Calu3 (cell line): Measurements from ENCODE around the gene SPAG16. TPM values are rescaled to one million over a fixed set of nuclear protein-coding genes. Genes with fewer than 3 reads are reported as not detected.
"Not testable (repeated sequence)": the region's sequence is repeated elsewhere in the genome, so short reads cannot be mapped to it uniquely, and the experiment has no call there.

Experiments
- BruUV-seq: library from RNA; stranded (reverse); fragments of 400-500 nt; replicated peaks from 2 replicates; lab custom pipeline; 2021; lab: Mats Ljungman, UMichigan
- CTCF ChIA-PET: fragments of 300-600 bp; sonication (Branson Sonifier 250); formaldehyde crosslinking; loops from one replicate; lab custom pipeline; 2022; ENCODE audit warnings: antibody characterized with exemption; lab: Charles Lee
- DNase-seq: peaks from one replicate; pipeline ENCODE4 v3.0.0; 2022
- H3K27ac Mint-ChIP-seq: one replicate; pipeline ENCODE4 v1.8.0; 2022; ENCODE audit warnings: mixed read lengths; ENCODE audit not compliant: unreplicated experiment
- H3K27me3 Mint-ChIP-seq: one replicate; pipeline ENCODE4 v1.8.0; 2022; ENCODE audit warnings: mixed read lengths; ENCODE audit not compliant: unreplicated experiment
- H3K36me3 Mint-ChIP-seq: one replicate; pipeline ENCODE4 v1.8.0; 2022; ENCODE audit warnings: mild to moderate bottlenecking, moderate library complexity, mixed read lengths; ENCODE audit not compliant: insufficient read depth, unreplicated experiment
- H3K4me1 Mint-ChIP-seq: one replicate; pipeline ENCODE4 v1.8.0; 2022; ENCODE audit warnings: mild to moderate bottlenecking, low read depth, mixed read lengths; ENCODE audit not compliant: unreplicated experiment
- H3K4me3 Mint-ChIP-seq: one replicate; pipeline ENCODE4 v1.8.0; 2022; ENCODE audit warnings: mild to moderate bottlenecking, low read depth, moderate library complexity, mixed read lengths; ENCODE audit not compliant: unreplicated experiment
- H3K9me3 Mint-ChIP-seq: one replicate; pipeline ENCODE4 v1.8.0; 2022; ENCODE audit warnings: low read depth, mixed read lengths; ENCODE audit not compliant: unreplicated experiment
- intact Hi-C: fragments of 100-400 bp; cut with micrococcal nuclease; formaldehyde crosslinking; loops from one replicate; pipeline ENCODE4 v1.10.0; 2022; ENCODE audit not compliant: unreplicated experiment
- total RNA-seq: library from RNA; stranded (reverse); gene quantifications from 2 replicates; pipeline ENCODE4 v1.2.3, GENCODE V29; 2022
- TF ChIP-seq, protein P1 (sequence below): fragments of 200-600 bp; IDR thresholded peaks from one replicate; pipeline ENCODE4 v1.8.0; 2022; ENCODE audit warnings: antibody characterized with exemption; ENCODE audit not compliant: unreplicated experiment

SPAG16 gene
- total RNA-seq, 1 experiment from 2014 or later = 30.2 TPM

DNA sequence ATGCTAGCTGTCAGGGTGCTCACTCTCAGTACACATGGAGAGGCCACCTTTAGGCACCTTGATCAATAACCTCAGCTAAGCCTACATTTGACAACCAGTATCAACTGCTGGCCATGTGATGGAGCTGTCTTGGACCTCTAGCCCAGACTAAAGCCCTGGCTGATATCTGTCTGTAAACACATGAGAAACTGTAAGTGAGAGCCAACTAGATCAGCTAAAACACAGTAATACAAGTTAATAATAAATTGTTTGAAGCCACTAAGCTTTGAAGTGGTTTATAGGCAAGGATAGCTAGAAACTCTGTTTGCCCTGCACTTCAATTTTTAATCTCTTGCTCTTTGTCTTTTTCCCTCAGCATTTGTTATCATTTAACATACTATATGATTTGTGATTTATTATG, 407.1 kb downstream of the SPAG16 start:
- Mint-ChIP-seq H3K9me3 (peaks cover 9% of the 10 kb centered on the region), H3K4me3 (no peak overlapping the region), H3K27me3 (no peaks in the 10 kb centered on the region), H3K36me3 (no peaks in the 10 kb centered on the region), H3K27ac (no peak overlapping the region), H3K4me1 (no peaks in the 10 kb centered on the region)
- CTCF ChIA-PET = no interaction called here
- intact Hi-C loops = no loop called here
- TF ChIP-seq, protein P1, sequence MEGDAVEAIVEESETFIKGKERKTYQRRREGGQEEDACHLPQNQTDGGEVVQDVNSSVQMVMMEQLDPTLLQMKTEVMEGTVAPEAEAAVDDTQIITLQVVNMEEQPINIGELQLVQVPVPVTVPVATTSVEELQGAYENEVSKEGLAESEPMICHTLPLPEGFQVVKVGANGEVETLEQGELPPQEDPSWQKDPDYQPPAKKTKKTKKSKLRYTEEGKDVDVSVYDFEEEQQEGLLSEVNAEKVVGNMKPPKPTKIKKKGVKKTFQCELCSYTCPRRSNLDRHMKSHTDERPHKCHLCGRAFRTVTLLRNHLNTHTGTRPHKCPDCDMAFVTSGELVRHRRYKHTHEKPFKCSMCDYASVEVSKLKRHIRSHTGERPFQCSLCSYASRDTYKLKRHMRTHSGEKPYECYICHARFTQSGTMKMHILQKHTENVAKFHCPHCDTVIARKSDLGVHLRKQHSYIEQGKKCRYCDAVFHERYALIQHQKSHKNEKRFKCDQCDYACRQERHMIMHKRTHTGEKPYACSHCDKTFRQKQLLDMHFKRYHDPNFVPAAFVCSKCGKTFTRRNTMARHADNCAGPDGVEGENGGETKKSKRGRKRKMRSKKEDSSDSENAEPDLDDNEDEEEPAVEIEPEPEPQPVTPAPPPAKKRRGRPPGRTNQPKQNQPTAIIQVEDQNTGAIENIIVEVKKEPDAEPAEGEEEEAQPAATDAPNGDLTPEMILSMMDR = no peak
- DNase-seq = no peak
- BruUV-seq = no TSS peak

DNA sequence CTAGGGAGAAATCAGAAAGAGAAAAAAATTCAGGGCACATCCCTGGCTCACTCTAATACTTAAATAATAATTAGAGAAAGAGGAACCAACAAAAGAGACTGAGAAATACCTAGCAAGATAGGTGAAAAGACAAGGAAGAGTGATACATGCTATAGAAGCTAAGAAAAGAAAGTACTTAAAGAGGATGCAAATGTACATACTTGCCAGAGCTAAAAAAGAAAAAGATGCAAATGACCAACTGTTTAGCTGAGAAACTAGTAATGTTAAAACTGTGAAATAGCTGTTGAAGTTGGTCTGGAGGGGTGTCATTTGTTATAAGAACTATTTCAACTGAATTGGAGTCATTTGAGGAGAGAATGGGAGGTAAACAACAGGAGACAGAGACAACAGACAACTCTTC, 412.2 kb downstream of the SPAG16 start:
- no TSS peak for BruUV-seq
- H3K36me3 Mint-ChIP-seq = no peaks in the 10 kb centered on the region

DNA sequence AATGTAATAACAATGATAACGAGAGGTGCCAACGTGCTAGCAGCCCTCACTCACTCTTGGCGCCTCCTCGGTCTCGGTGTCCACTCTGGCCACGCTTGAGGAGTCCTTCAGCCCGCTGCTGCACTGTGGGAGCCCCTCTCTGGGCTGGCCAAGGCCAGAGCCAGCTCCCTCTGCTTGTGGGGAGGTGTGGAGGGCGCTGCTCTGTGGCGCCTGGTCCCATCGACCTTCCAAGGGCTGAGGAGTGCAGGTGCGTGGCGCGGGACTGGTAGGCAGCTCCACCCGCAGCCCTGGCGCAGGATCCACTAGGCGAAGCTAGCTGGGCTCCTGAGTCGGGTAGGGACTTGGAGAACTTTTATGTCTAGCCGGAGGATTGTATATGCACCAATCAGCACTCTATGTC, 417.1 kb downstream of the SPAG16 start:
- DNase-seq, intact Hi-C loops, BruUV-seq, CTCF ChIA-PET, H3K9me3 Mint-ChIP-seq, H3K27ac Mint-ChIP-seq, H3K4me1 Mint-ChIP-seq, H3K36me3 Mint-ChIP-seq, H3K27me3 Mint-ChIP-seq, H3K4me3 Mint-ChIP-seq: not testable (repeated sequence)

More for the DNA sequence above, 412.2 kb downstream of the SPAG16 start:
- TF ChIP-seq, protein P1 = no peak
- H3K27ac Mint-ChIP-seq = no peak overlapping the region
- no peaks in the 10 kb centered on the region for H3K4me1 Mint-ChIP-seq
- CTCF ChIA-PET = interaction anchor here (0.6 kb wide), 1 partner anchor 778 kb away, joined by 4 read pairs; no protein-coding TSS in a partner anchor
- H3K27me3 Mint-ChIP-seq = no peaks in the 10 kb centered on the region
- intact Hi-C loops = no loop called here
- DNase-seq = no peak
- no peaks in the 10 kb centered on the region for H3K9me3 Mint-ChIP-seq
- no peak overlapping the region for H3K4me3 Mint-ChIP-seq

DNA sequence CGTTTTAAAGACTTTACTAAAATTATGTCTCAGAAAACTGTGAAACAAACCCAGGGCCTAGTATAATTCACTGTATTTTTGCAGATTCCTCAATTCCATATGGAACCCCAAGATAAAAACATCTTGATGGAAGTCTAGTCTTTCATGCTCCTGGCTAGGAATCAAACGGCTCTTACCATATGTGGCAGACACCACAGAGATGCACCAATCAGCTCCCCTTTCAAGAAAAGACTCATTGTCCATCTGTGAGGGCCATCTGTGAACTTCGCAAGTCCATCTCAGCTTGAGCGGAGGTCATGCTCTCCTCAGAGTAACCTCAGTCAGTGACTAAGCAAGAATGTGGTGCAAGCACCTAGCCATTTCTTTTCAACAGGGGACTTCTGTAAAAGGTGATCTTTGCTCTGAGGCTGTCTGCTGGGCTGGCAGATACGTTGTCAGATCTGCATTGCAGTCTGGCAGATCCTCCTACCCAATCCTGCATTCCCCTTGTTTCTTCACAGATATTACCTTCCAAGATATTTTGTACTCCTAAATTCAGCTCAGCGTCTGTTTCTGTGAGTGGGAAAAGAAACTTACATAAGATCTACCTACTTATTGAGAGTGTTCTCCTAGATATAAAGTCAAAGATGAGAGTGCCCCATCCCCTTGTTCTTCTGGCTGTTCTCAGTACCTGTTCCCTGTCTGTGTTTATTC, 419.3 kb downstream of the SPAG16 start:
- BruUV-seq = no TSS peak
- peaks cover 3% of the 10 kb centered on the region for H3K9me3 Mint-ChIP-seq
- H3K4me1 Mint-ChIP-seq = no peaks in the 10 kb centered on the region
- intact Hi-C loops = no loop called here
- H3K36me3 Mint-ChIP-seq = no peaks in the 10 kb centered on the region
- H3K4me3 Mint-ChIP-seq = no peak overlapping the region
- no peak for DNase-seq
- CTCF ChIA-PET = no interaction called here
- H3K27me3 Mint-ChIP-seq = no peaks in the 10 kb centered on the region
- TF ChIP-seq, protein P1 = no peak
- H3K27ac Mint-ChIP-seq = no peak overlapping the region

DNA sequence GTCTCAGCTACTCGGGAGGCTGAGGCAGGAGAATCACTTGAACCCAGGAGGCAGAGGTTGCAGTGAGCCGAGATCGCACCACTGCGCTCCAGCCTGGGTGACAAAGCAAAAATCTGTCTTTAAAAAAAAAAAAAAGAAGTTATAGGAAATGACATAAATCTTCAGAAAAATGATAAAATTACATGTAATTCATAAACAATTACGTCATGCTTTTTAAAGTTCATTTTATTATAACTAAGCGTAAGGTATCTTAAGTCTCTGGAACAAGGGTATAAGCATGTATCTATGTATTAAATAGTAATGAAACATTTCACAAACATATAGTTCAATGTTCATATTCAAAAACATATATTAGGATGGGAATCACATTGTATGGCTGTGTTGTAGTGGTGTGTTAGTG, 425.9 kb downstream of the SPAG16 start:
- Mint-ChIP-seq H3K4me1 (no peaks in the 10 kb centered on the region), H3K36me3 (no peaks in the 10 kb centered on the region), H3K4me3 (no peak overlapping the region), H3K9me3 (peaks cover 5% of the 10 kb centered on the region), H3K27ac (no peak overlapping the region), H3K27me3 (no peaks in the 10 kb centered on the region)
- no TSS peak for BruUV-seq
- intact Hi-C loops = no loop called here
- TF ChIP-seq, protein P1 = no peak
- CTCF ChIA-PET = no interaction called here
- DNase-seq = no peak

DNA sequence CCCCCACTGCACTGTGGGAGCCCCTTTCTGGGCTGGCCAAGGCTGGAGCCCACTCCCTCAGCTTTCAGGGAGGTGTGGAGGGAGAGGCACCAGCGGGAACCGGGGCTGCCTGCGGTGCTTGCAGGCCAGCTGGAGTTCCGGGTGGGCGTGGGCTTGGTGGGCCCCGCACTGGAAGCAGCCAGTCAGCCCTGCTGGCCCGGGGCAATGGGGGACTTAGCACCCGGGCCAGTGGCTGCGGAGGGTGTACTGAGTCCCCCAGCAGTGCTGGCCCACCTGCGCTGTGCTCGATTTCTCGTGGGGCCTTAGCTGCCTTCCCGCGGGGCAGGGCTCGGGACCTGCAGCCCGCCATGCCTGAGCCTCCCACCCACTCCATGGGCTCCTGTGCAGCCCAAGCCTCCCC, 434.1 kb downstream of the SPAG16 start:
- BruUV-seq, intact Hi-C loops, DNase-seq, H3K9me3 Mint-ChIP-seq, H3K27ac Mint-ChIP-seq, H3K4me1 Mint-ChIP-seq, CTCF ChIA-PET, H3K36me3 Mint-ChIP-seq, H3K27me3 Mint-ChIP-seq, H3K4me3 Mint-ChIP-seq: not testable (repeated sequence)
